Activated CD4-positive, alpha-beta T cell treated with anti-CD3 and anti-CD28 coated beads, Interleukin-2, amount 10 ng/mL, durations not matched to agents 24 days and 14 days (primary cell): ENCODE measurements around the gene PRR5L. TPM values are rescaled to one million over a fixed set of nuclear protein-coding genes. Genes with fewer than 3 reads are reported as not detected.
"Not testable (repeated sequence)": the region's sequence is repeated elsewhere in the genome, so short reads cannot be mapped to it uniquely, and the experiment has no call there.

Experiments used
- DNase-seq: peaks from one replicate; pipeline ENCODE4 v3.0.0; 2022
- H3K27ac Mint-ChIP-seq: one replicate; pipeline ENCODE4 v1.8.0; 2022; ENCODE audit warnings: mild to moderate bottlenecking, mixed read lengths
- H3K27me3 Mint-ChIP-seq: one replicate; pipeline ENCODE4 v1.8.0; 2022; ENCODE audit warnings: mixed read lengths
- H3K36me3 Mint-ChIP-seq: one replicate; pipeline ENCODE4 v1.8.0; 2022; ENCODE audit warnings: low read depth, mild to moderate bottlenecking, mixed read lengths
- H3K4me1 Mint-ChIP-seq: one replicate; pipeline ENCODE4 v1.8.0; 2021; ENCODE audit warnings: mixed read lengths
- H3K4me3 Mint-ChIP-seq: one replicate; pipeline ENCODE4 v1.8.0; 2022; ENCODE audit warnings: mild to moderate bottlenecking, moderate library complexity, mixed read lengths
- H3K9me3 Mint-ChIP-seq: one replicate; pipeline ENCODE4 v1.8.0; 2021; ENCODE audit warnings: mixed read lengths
- intact Hi-C: fragments of 100-400 bp; cut with micrococcal nuclease; formaldehyde crosslinking; loops from one replicate; pipeline ENCODE4 v1.15.1; 2023
- total RNA-seq: library from RNA; stranded (reverse); gene quantifications from 2 replicates; pipeline ENCODE4 v1.2.3, GENCODE V29; 2022

PRR5L gene
- total RNA-seq, 1 donor from 2014 or later = 54.5 TPM

DNA sequence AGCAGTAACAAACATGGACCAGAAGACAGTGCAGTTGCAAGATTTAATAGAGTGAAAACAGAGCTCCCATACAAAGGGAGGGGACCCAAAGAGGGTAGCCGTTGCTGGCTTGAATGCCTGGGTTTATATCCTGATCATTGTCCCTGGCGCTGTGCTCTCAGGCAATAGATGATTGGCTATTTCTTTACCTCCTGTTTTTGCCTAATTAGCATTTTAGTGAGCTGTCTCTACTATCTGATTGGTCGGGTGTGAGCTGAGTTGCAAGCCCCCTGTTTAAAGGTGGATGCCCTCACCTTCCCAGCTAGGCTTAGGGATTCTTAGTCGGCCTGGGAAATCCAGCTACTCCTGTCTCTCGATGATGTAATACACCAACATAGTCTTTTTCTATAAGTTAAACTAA, 29.3 kb downstream of the PRR5L start:
- H3K9me3 Mint-ChIP-seq, H3K4me3 Mint-ChIP-seq, DNase-seq, H3K4me1 Mint-ChIP-seq, intact Hi-C loops, H3K36me3 Mint-ChIP-seq, H3K27ac Mint-ChIP-seq: not testable (repeated sequence)
- H3K27me3 Mint-ChIP-seq = peaks cover 17% of the 10 kb centered on the region

DNA sequence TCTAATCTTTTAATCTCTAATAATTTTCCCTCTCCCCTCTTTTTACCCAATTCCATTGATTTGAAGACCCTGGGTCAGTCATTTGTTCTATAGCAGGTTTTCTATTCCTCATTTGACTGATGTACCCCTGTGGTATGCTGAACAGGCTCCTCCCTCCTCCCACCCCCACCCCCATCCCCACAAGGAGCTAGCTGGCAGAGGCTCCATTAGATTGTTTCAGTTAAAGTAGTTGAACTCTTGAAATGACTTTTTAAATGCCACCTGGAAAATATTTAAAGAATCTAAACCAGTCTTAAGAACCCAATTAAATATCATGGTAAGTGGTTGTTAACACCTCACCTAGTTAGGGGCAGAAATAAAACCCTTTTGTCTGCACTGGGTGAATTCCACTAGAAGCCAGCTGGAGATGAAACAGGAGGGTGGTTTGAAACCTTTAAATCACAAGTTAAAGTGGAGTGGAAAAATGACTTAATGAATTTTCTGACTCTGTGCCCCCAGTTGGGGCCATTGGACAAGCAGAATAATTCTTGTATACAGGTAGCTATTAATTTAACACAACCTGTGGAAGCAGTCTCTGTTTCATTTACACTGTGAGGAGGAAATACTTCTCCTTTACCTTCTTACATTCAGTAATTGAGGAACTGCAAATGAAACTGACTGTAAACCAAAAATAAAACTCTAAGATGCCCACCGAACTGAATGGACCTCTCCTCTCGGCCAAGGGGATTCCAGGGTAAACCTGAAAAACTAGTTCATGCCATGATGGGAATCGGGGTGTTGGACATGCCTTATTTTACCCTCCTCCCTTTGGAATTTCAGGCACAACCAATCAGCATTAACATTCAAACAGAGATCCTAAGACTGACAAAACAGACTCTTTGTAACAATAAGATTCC, 30.7 kb downstream of the PRR5L start:
- intact Hi-C loops = no loop called here
- Mint-ChIP-seq H3K4me1 (peaks cover 2% of the 10 kb centered on the region), H3K4me3 (no peak overlapping the region), H3K27ac (no peak overlapping the region), H3K27me3 (peaks cover 16% of the 10 kb centered on the region), H3K36me3 (no peaks in the 10 kb centered on the region), H3K9me3 (no peaks in the 10 kb centered on the region)
- no peak for DNase-seq

DNA sequence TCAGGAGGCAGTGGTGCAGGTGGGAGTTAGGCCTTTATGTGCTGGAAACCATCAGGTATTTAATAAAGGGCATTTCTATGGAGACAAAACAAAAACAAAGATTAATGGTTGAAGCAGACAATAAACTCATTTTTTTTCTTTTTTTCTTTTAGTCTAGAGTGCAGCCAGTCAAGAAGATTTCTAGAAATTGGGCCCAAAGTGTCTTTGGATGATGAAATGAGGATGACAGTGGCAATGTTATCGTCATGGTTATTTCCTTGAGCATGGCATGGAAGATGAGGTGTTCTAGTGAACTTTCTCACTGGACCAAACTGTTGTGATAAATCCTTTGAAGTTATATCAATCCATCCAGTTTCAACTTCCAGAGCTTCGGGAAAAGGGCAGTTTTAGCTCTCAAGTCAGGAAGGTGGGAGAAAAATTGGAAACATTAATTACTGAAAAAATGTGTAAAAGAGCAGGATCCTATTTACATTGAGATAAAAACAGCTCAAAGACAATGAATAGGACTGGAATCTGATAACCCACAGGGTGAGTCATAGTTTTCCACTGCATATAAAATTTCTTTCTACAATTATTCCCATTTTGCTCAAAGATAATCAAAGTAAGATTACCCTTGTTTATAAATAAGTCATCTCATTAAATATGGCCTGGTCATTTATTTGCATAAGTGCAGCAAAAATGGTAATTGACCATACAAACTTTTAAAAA, 33.0 kb downstream of the PRR5L start:
- H3K27ac Mint-ChIP-seq = no peak overlapping the region
- no peak overlapping the region for H3K4me3 Mint-ChIP-seq
- no peak for DNase-seq
- peaks cover 6% of the 10 kb centered on the region for H3K9me3 Mint-ChIP-seq
- intact Hi-C loops = loop anchor here (2.0 kb wide), 1 partner anchor 14 kb away; no protein-coding TSS in a partner anchor
- peaks cover 29% of the 10 kb centered on the region for H3K27me3 Mint-ChIP-seq
- H3K4me1 Mint-ChIP-seq = peaks cover 6% of the 10 kb centered on the region
- no peaks in the 10 kb centered on the region for H3K36me3 Mint-ChIP-seq

DNA sequence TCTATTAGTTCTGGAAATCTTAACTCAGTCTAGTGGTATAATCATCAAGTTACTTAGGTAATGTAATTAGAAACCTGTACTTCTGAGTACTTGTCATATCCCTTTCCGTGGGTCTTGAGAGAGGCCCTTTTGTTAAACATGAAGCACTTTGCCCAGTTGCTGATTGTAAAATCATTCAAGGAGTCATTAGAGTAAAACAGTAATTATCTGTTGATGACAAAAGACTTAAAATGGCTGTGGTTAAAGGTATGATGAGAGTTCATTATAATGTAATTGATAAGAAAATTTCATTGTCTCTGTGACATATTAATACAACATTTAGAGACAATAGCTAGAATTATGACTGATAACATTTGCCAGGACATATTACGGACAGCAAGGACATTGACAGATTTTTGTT, 34.3 kb downstream of the PRR5L start:
- H3K4me1 Mint-ChIP-seq = peaks cover 6% of the 10 kb centered on the region
- intact Hi-C loops = no loop called here
- H3K27ac Mint-ChIP-seq = no peak overlapping the region
- H3K27me3 Mint-ChIP-seq = peaks cover 32% of the 10 kb centered on the region
- no peaks in the 10 kb centered on the region for H3K36me3 Mint-ChIP-seq
- H3K4me3 Mint-ChIP-seq = no peak overlapping the region
- H3K9me3 Mint-ChIP-seq = peaks cover 6% of the 10 kb centered on the region
- DNase-seq = no peak

DNA sequence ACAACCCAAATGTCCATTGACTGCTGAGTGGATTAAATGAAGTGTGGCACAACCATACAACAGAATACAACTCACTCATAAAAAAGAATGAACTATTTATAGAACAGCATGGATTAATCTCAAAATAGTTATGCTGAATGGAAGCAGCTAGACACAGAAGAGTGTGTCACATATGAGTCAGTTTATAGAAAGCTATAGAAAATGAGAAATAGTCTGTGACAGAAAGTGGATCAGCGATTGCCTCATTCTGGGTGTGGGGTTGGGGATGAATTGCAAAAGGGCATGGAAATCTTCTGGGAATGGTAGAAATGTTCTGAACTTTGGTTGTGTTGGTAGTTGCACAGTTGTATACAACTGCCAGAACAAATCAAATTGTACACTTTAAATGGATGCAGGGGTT, 37.4 kb downstream of the PRR5L start:
- no peak overlapping the region for H3K27ac Mint-ChIP-seq
- peaks cover 6% of the 10 kb centered on the region for H3K4me1 Mint-ChIP-seq
- H3K27me3 Mint-ChIP-seq = peaks cover 28% of the 10 kb centered on the region
- H3K4me3 Mint-ChIP-seq = no peak overlapping the region
- intact Hi-C loops = no loop called here
- H3K9me3 Mint-ChIP-seq = peaks cover 6% of the 10 kb centered on the region
- DNase-seq = no peak
- no peaks in the 10 kb centered on the region for H3K36me3 Mint-ChIP-seq

DNA sequence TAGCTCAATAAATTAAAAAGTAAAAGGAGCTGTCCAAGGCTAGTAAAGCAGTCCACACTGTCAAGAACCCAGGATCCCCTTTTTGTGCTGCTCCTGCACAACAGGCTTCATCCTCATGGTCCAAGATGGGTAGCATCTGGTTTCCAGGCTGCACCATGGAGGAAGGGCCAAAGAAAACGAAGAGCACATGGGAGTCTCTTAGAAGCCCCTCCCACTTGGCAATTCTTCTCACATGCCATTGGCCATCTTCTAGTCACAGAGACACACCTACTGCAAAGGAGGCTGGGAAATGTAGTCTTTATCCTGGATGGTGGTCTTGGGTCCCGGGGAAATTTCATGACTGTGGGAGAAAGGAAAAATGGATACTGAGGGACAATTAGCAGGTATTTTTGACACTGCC, 37.8 kb downstream of the PRR5L start:
- H3K27ac Mint-ChIP-seq = no peak overlapping the region
- DNase-seq = no peak

DNA sequence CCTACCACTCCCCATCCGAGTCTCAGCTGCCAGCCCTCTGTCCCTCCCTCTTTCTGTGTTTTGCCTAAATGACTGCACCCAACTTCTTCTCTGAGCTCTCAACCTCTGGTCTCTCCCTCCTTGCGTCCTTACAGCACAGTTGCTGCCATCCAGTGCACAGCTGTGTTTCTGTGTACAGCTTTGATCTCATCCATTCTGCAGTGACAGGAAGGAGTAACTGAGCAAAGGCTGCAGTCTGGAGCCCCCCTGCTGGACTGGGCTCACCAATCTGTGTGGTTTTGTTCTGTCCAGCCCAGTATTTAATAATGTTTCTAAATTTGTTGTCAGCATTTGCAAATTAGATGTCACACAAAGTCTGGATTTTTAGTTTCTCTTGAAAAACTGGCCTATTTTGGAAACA, 43.8 kb downstream of the PRR5L start:
- Mint-ChIP-seq H3K27ac (no peak overlapping the region), H3K27me3 (peaks cover 34% of the 10 kb centered on the region), H3K4me1 (peaks cover 16% of the 10 kb centered on the region), H3K9me3 (no peaks in the 10 kb centered on the region), H3K4me3 (no peak overlapping the region), H3K36me3 (no peaks in the 10 kb centered on the region)
- DNase-seq = no peak
- intact Hi-C loops = loop anchor here (5.0 kb wide), 1 partner anchor 37 kb away; no protein-coding TSS in a partner anchor

More for the DNA sequence above, 37.8 kb downstream of the PRR5L start:
- no peaks in the 10 kb centered on the region for H3K36me3 Mint-ChIP-seq
- H3K4me3 Mint-ChIP-seq = no peak overlapping the region
- peaks cover 29% of the 10 kb centered on the region for H3K27me3 Mint-ChIP-seq
- peaks cover 6% of the 10 kb centered on the region for H3K9me3 Mint-ChIP-seq
- intact Hi-C loops = no loop called here
- H3K4me1 Mint-ChIP-seq = peaks cover 6% of the 10 kb centered on the region

DNA sequence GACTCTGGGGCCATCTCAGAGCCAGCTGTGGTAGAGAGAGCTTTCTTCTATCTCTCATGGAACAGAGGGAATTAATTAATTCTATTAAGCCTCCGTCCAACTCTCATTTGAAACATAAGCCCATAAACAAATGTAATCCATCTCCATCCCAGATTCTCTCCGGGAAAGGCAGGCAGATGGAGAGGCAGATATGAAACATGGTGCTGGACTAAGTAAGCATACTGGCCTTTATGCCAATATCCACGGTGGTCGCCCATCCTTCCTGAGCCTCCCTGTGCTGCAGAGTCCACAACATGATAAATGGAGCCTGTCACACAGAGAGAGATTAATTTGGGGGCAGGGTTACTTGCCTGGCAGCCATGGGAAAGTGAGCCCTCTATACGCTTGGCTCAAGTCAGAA, 44.8 kb downstream of the PRR5L start:
- no peak overlapping the region for H3K4me3 Mint-ChIP-seq
- H3K36me3 Mint-ChIP-seq = no peaks in the 10 kb centered on the region
- peaks cover 36% of the 10 kb centered on the region for H3K27me3 Mint-ChIP-seq
- H3K4me1 Mint-ChIP-seq = peaks cover 16% of the 10 kb centered on the region
- no peak overlapping the region for H3K27ac Mint-ChIP-seq
- no peak for DNase-seq
- H3K9me3 Mint-ChIP-seq = no peaks in the 10 kb centered on the region
- intact Hi-C loops = loop anchor here (5.0 kb wide), 1 partner anchor 36 kb away; no protein-coding TSS in a partner anchor

DNA sequence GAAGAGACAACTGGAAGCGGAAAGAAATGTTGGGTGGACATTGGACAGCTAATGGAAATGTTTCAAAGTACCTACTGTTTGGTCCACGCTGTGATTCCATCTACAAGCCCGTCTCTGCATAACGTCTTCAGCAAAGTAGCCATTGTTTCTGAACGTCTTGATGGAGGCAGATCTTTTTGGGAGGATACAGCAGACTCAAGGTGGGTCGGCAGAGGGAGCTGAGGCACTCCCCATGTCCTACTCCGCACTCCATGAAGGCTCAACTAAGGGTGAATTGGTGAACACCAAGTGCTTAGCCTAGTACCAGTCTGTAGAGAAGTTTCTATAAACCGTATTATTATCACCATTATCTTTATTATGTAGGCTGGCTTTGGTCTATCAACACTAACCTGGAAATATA, 45.8 kb downstream of the PRR5L start:
- no peak overlapping the region for H3K27ac Mint-ChIP-seq
- intact Hi-C loops = loop anchor here (2.0 to 5.0 kb wide), 2 partner anchors 13 to 35 kb away; no protein-coding TSS in a partner anchor
- H3K27me3 Mint-ChIP-seq = peaks cover 33% of the 10 kb centered on the region
- no peak overlapping the region for H3K4me3 Mint-ChIP-seq
- peaks cover 17% of the 10 kb centered on the region for H3K4me1 Mint-ChIP-seq
- DNase-seq = no peak
- H3K36me3 Mint-ChIP-seq = no peaks in the 10 kb centered on the region
- H3K9me3 Mint-ChIP-seq = no peaks in the 10 kb centered on the region

DNA sequence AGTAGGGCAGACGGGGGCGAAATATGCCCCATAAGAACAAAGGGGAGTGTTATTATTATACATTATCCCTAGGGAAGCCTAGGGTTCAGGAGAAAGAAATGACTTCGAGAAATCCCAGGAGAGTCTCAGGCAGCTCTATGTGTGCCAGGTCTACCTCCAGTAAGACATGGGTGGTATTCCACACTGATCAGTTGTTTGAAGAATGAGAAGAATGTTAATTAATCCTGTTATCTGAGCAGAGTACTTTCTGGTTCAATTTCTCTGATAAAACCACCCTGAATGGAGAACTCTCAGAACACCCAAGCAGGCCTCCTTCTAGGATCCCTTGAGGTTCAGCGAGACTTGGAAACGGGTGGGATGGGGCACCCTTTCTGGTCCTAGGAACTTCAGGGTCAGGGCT, 46.2 kb downstream of the PRR5L start:
- no peaks in the 10 kb centered on the region for H3K36me3 Mint-ChIP-seq
- no peak for DNase-seq
- no peak overlapping the region for H3K27ac Mint-ChIP-seq
- H3K27me3 Mint-ChIP-seq = peaks cover 33% of the 10 kb centered on the region
- H3K9me3 Mint-ChIP-seq = no peaks in the 10 kb centered on the region
- H3K4me3 Mint-ChIP-seq = no peak overlapping the region
- H3K4me1 Mint-ChIP-seq = peaks cover 19% of the 10 kb centered on the region
- intact Hi-C loops = loop anchor here (2.0 to 5.0 kb wide), 2 partner anchors 14 to 35 kb away; no protein-coding TSS in a partner anchor

DNA sequence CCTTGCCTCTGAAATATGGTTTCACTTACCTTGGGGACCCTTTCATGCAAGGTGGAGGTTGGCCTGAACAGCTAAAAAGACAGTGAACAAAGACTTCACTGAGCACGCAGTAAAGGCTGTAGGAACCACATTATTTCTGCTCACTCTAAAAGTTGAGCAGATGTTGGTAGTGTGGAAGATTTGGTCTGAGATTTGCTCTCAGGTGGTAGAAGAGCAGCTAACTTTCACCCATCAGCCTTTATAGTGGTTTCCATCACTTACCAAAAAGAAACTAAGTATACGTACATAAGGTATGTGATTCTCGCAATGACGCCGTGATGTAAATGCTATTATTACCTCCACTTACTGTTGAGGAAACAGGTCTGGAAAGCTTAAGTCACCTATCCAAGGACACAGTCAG, 47.3 kb downstream of the PRR5L start:
- peak; percentile 62 for DNase-seq
- intact Hi-C loops = loop anchor here (2.0 to 5.0 kb wide), 2 partner anchors 15 to 34 kb away; no protein-coding TSS in a partner anchor
- Mint-ChIP-seq H3K9me3 (no peaks in the 10 kb centered on the region), H3K27me3 (peaks cover 31% of the 10 kb centered on the region), H3K36me3 (no peaks in the 10 kb centered on the region), H3K4me1 (peaks cover 21% of the 10 kb centered on the region), H3K27ac (peak overlapping the region; percentile 66), H3K4me3 (no peak overlapping the region)

DNA sequence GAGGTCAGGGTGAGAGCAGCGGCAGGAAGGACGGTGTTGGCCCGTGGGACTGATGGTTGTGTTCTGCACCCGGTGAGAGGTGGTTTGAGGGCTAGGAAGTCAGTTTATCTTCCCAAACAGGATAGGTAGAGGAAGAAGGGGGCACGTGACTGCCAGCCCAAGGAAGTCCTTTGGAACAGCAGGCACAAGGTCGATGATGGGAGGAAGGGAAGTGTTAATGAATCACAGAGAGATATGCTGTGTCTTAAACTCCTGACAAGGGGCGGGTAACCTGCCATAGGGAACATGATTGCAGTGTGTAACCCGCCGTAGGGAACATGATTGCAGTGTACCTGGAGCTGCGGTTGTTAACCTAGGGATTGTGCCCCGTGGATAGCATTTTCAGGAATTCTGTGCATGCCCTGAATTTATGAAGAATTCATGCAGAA, 49.0 kb downstream of the PRR5L start:
- intact Hi-C loops = no loop called here
- Mint-ChIP-seq H3K36me3 (no peaks in the 10 kb centered on the region), H3K27me3 (peaks cover 24% of the 10 kb centered on the region), H3K9me3 (no peaks in the 10 kb centered on the region), H3K27ac (no peak overlapping the region), H3K4me1 (peaks cover 27% of the 10 kb centered on the region), H3K4me3 (no peak overlapping the region)
- DNase-seq = no peak

DNA sequence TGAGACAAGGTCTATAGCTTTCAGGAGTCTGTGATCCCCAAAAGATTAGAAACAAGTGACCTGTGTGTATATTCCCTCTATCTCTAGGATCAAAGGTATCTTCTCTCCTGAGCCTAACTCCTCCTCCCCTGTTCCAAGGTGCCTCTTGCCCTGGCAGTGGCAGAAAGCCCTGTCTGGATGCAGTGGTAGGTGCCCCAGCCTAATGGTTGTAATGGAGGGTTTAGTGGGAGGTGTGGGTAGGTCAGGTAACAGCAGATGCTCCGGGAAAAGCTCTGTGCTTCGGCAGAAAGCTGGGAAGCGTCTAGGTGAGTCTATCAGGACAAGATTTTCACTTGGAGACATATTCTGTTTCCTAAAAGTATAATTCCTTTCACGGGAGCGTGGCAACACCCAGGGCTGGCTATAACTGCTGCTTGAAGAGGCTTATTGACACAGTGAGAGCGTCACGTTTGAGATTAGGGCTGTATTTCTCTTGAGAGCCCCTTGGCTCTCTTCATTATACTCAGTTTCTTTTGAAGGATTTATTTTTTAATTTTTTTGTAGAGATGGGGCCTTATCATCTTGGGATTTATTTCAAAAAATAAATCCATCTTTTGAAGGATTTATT, 49.5 kb downstream of the PRR5L start:
- Mint-ChIP-seq H3K27ac (no peak overlapping the region), H3K36me3 (no peaks in the 10 kb centered on the region), H3K4me1 (peaks cover 27% of the 10 kb centered on the region), H3K27me3 (peaks cover 22% of the 10 kb centered on the region), H3K9me3 (no peaks in the 10 kb centered on the region), H3K4me3 (no peak overlapping the region)
- DNase-seq = peak; percentile 54
- intact Hi-C loops = no loop called here
